DOHH2 (cell line): ENCODE measurements around the gene ZIC2.

Experiments
- EZH2phosphoT487 ChIP-seq: fragments of 200-600 bp; sonication (generic); IDR thresholded peaks from 2 replicates; pipeline ENCODE4 v1.6.1; 2017; ENCODE audit warnings: borderline replicate concordance, mild to moderate bottlenecking, antibody characterized with exemption, low read length, moderate library complexity, mixed read lengths
- TF ChIP-seq, protein P1 (sequence below): fragments of 200-600 bp; sonication (generic); IDR thresholded peaks from one replicate; pipeline ENCODE4 v1.5.1; 2014; ENCODE audit warnings: antibody characterized with exemption, mild to moderate bottlenecking, low read depth, low read length; ENCODE audit not compliant: poor library complexity, severe bottlenecking

DNA sequence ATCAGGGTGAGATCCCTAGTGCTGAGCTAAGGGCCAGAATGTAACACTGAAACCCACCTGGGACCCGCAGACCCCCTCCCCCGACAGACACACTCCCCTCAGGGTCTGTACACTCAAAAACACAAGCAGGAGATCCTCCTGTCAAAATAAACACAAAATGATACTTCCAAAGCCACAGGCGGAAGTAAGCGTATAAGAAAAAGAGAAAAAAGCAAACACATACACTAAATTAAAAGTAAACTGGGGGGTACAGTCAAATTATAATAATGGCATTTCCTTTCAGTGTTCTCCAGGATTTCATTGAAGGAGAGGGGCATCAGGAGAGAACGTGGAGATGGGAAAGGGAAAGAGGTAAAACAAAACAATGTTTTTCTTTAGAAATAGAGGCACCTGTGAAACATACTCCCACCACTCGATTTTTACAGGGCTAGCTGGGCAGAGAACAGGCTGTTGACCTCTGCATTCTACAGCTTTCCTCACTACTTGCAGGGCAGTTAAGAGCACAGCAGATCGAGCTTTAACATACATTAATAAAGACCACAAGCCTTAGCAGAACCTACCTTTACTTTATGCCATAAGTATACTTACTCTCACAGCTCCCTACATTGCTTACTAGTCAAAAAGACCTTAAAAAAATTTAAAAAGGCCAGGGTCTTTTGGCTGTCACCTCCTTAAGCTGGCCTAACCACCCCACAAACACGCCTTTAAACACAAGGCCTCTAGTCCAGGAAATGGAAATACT, 15.3 kb upstream of the ZIC2 start:
- TF ChIP-seq, protein P1, sequence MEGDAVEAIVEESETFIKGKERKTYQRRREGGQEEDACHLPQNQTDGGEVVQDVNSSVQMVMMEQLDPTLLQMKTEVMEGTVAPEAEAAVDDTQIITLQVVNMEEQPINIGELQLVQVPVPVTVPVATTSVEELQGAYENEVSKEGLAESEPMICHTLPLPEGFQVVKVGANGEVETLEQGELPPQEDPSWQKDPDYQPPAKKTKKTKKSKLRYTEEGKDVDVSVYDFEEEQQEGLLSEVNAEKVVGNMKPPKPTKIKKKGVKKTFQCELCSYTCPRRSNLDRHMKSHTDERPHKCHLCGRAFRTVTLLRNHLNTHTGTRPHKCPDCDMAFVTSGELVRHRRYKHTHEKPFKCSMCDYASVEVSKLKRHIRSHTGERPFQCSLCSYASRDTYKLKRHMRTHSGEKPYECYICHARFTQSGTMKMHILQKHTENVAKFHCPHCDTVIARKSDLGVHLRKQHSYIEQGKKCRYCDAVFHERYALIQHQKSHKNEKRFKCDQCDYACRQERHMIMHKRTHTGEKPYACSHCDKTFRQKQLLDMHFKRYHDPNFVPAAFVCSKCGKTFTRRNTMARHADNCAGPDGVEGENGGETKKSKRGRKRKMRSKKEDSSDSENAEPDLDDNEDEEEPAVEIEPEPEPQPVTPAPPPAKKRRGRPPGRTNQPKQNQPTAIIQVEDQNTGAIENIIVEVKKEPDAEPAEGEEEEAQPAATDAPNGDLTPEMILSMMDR: no peak
- no peak for TF ChIP-seq EZH2phosphoT487
